A673 (cell line): ENCODE results near the gene SRL. TPM values are rescaled to one million over a fixed set of nuclear protein-coding genes. Genes with fewer than 3 reads are reported as not detected.

Source experiments
- BruUV-seq: library from RNA; stranded (reverse); fragments of 400-500 nt; replicated peaks from 2 replicates; lab custom pipeline; 2021; lab: Mats Ljungman, UMichigan
- CTCF ChIA-PET: fragments of 300-600 bp; sonication (Branson Sonifier 250); formaldehyde crosslinking; loops from one replicate; lab custom pipeline; 2022; ENCODE audit warnings: antibody characterized with exemption; lab: Charles Lee
- POLR2A ChIA-PET: fragments of 300-600 bp; sonication (Branson Sonifier 250); formaldehyde crosslinking; loops from one replicate; lab custom pipeline; 2022; ENCODE audit warnings: antibody characterized with exemption; ENCODE audit not compliant: low non-redundant PET; lab: Charles Lee
- DNase-seq: peaks from one replicate; pipeline ENCODE4 v3.0.0-alpha.2; 2015; ENCODE audit warnings: low spot score
- H3K27ac ChIP-seq: fragments of 200-600 bp; sonication (generic); 2 replicates; pipeline ENCODE4 v1.5.1; 2016; ENCODE audit warnings: mixed run types, low read depth, mild to moderate bottlenecking, mixed read lengths, antibody characterized with exemption, low read length; ENCODE audit not compliant: poor library complexity, severe bottlenecking
- H3K27me3 ChIP-seq: fragments of 200-600 bp; sonication (generic); replicated peaks from 2 replicates; pipeline ENCODE4 v1.6.1; 2017; ENCODE audit warnings: mixed run types, low read depth, mild to moderate bottlenecking, mixed read lengths, antibody characterized with exemption, low read length; ENCODE audit not compliant: insufficient read depth, poor library complexity
- H3K36me3 ChIP-seq: fragments of 200-600 bp; sonication (generic); 2 replicates; pipeline ENCODE4 v1.6.1; 2016; ENCODE audit warnings: mixed run types, mild to moderate bottlenecking, mixed read lengths, antibody characterized with exemption, low read length; ENCODE audit not compliant: insufficient read depth, poor library complexity, severe bottlenecking
- H3K4me1 ChIP-seq: fragments of 200-600 bp; sonication (generic); 2 replicates; pipeline ENCODE4 v1.6.1; 2017; ENCODE audit warnings: mixed run types, mild to moderate bottlenecking, mixed read lengths, antibody characterized with exemption, low read length; ENCODE audit not compliant: insufficient read depth, poor library complexity, severe bottlenecking
- H3K4me3 ChIP-seq: fragments of 200-600 bp; sonication (generic); 2 replicates; pipeline ENCODE4 v1.5.1; 2016; ENCODE audit warnings: low read depth, mixed run types, mild to moderate bottlenecking, mixed read lengths, low read length; ENCODE audit not compliant: poor library complexity, severe bottlenecking
- H3K9me3 ChIP-seq: fragments of 200-600 bp; sonication (generic); 2 replicates; pipeline ENCODE4 v1.6.1; 2016; ENCODE audit warnings: mixed run types, low read depth, mild to moderate bottlenecking, mixed read lengths, antibody characterized with exemption, low read length; ENCODE audit not compliant: poor library complexity, severe bottlenecking
- EZH2 ChIP-seq: fragments of 200-600 bp; sonication (generic); IDR thresholded peaks from 2 replicates; pipeline ENCODE4 v1.6.1; 2017; ENCODE audit warnings: borderline replicate concordance, low read depth, mild to moderate bottlenecking, mixed read lengths, antibody characterized with exemption, low read length; ENCODE audit not compliant: poor library complexity, severe bottlenecking
- intact Hi-C: fragments of 100-400 bp; cut with micrococcal nuclease; formaldehyde crosslinking; loops from one replicate; pipeline ENCODE4 v1.10.0; 2022; ENCODE audit not compliant: unreplicated experiment
- total RNA-seq: library from RNA; stranded (reverse); gene quantifications from 2 replicates; pipeline ENCODE4 v1.2.3, GENCODE V29; 2021
- TF ChIP-seq, protein P1 (sequence below): fragments of 300-800, 200-600 bp; sonication (generic); conservative IDR thresholded peaks from 2 replicates; pipeline ENCODE4 v1.5.1; 2017; ENCODE audit warnings: low read depth, mild to moderate bottlenecking, antibody characterized with exemption, low read length, moderate library complexity, mixed read lengths

The SRL gene
- total RNA-seq, 1 experiment from 2014 or later, result 0.11 TPM

DNA sequence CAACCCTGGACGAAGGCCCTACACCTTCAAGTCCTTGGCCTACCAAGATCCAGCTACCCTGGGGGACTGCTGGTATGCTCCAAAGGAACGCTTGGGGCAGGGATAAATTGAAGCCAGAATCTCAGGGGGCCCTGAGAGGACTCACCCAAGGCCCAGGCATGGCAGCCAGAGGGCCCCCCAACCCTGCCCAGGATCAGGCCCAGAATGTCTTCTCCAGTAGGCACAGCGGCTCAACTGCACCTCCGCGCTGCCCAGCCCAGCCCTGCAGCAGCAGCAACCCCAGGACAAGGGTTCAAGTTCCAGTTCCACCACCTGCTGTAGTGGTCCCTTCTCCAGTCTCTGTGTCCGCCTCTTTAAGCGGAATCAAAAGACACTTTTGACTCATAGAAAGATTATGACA lies 28.7 kb upstream of the SRL start:
- BruUV-seq, result no TSS peak
- no peaks in the 10 kb centered on the region for H3K27me3 ChIP-seq
- H3K4me3 ChIP-seq, result peak overlapping the region; percentile 87
- H3K36me3 ChIP-seq, result no peaks in the 10 kb centered on the region
- peaks cover 20% of the 10 kb centered on the region for H3K4me1 ChIP-seq
- ChIA-PET CTCF (interaction anchor here (0.6 to 1.9 kb wide), 2 partner anchors 17 to 69 kb away, joined by 10 to 11 read pairs; no protein-coding TSS in a partner anchor), POLR2A (no interaction called here)
- no peak for DNase-seq
- no peak for TF ChIP-seq EZH2
- TF ChIP-seq, protein P1, sequence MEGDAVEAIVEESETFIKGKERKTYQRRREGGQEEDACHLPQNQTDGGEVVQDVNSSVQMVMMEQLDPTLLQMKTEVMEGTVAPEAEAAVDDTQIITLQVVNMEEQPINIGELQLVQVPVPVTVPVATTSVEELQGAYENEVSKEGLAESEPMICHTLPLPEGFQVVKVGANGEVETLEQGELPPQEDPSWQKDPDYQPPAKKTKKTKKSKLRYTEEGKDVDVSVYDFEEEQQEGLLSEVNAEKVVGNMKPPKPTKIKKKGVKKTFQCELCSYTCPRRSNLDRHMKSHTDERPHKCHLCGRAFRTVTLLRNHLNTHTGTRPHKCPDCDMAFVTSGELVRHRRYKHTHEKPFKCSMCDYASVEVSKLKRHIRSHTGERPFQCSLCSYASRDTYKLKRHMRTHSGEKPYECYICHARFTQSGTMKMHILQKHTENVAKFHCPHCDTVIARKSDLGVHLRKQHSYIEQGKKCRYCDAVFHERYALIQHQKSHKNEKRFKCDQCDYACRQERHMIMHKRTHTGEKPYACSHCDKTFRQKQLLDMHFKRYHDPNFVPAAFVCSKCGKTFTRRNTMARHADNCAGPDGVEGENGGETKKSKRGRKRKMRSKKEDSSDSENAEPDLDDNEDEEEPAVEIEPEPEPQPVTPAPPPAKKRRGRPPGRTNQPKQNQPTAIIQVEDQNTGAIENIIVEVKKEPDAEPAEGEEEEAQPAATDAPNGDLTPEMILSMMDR, result no peak
- intact Hi-C loops, result no loop called here
- no peaks in the 10 kb centered on the region for H3K9me3 ChIP-seq
- peak overlapping the region; percentile 91 for H3K27ac ChIP-seq

DNA sequence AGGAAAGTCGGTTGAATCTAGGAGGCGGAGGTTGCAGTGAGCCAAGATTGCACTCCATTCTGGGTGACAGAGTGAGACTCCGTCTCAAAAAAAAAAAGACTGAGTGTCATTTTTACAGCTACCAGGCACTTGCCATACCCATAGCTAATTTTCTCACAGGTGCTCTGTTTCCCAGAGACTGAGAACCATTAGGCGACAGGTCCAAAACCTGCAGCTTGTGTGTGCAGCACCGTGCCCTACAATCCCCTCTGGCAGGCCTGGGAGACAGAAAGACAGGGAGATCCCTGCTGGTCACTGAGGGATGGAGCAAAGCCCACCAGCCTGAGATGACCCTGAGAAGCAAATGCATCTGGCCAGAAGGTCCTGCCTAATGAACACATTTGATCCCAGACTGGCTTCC lies 28.2 kb upstream of the SRL start:
- H3K27me3 ChIP-seq, result no peaks in the 10 kb centered on the region
- ChIA-PET CTCF (no interaction called here), POLR2A (no interaction called here)
- H3K36me3 ChIP-seq, result no peaks in the 10 kb centered on the region
- intact Hi-C loops, result no loop called here
- H3K4me3 ChIP-seq, result no peak overlapping the region
- DNase-seq, result no peak
- no peaks in the 10 kb centered on the region for H3K9me3 ChIP-seq
- peak overlapping the region; percentile 91 for H3K27ac ChIP-seq
- peaks cover 20% of the 10 kb centered on the region for H3K4me1 ChIP-seq
- BruUV-seq, result no TSS peak
- TF ChIP-seq EZH2, result no peak
- TF ChIP-seq, protein P1, result no peak

DNA sequence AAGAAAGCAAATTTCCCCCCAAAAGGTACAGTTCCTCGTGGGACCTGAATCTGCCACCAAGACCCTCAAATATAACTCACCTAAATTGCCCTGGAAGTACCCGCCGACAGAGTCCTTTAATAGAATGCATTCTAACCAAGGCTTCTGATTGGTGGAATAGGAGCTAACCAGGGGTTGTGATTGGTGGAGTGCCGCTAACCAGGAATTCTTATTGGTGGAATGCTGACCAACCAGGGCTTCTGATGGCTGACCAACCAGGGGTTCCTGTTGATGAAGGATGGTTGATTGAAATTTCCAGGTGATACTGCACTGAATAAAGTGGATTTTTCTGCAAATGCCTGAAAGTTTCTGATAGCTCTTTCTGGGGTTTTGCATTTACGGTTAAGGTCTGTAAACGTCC lies 24.5 kb upstream of the SRL start:
- Histone ChIP-seq H3K4me3 (no peak overlapping the region), H3K36me3 (peaks cover 12% of the 10 kb centered on the region), H3K4me1 (peaks cover 14% of the 10 kb centered on the region), H3K9me3 (no peaks in the 10 kb centered on the region), H3K27ac (no peak overlapping the region), H3K27me3 (no peaks in the 10 kb centered on the region)
- ChIA-PET POLR2A (no interaction called here), CTCF (no interaction called here)
- peak; percentile 47 for DNase-seq
- no TSS peak for BruUV-seq
- intact Hi-C loops, result no loop called here
- TF ChIP-seq, protein P1, result no peak
- TF ChIP-seq EZH2, result no peak
